Jurkat, Clone E6-1 (cell line): ENCODE results near the gene MED25.
"Not testable (repeated sequence)": the region's sequence is repeated elsewhere in the genome, so short reads cannot be mapped to it uniquely, and the experiment has no call there.

Source experiments
- DNase-seq: peaks from one replicate; pipeline ENCODE4 v3.0.0-alpha.2; 2011; ENCODE audit warnings: low read depth, low spot score
- H3K4me3 ChIP-seq: 2 replicates; pipeline ENCODE4 v1.5.1; 2011; ENCODE audit warnings: mild to moderate bottlenecking, low read length, control low read depth, moderate library complexity

Gene MED25

GRCh38 chr19:49811328-49811727, 6.8 kb upstream of the MED25 start:
- no peak for DNase-seq
- H3K4me3 ChIP-seq = no peak overlapping the region

DNA sequence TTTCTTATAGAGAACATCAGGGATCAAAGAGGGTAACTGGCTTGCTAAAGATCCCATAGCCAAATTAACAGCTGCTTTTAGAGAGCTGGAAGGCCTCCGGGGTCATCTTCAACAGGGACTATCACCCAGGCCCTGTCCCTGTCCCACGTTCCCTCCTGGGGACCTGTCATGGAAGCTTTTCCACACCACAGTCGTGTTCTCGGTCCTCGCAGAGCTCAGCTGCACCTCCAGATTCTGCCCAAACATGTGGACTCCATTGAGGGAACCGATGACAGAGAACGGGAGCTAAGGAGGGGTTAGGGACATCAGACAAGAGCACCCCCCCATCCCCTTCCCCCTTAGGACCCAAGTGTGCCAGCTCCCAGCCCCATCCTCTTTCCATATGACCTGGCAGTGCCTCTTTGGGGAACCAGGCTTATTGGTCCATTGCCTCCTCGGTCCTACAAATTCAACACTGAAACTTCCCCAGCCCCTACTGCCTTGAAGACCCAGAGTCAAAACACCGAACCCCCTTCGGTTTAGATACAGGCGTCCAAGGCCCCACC, 5.6 kb upstream of the MED25 start:
- H3K4me3 ChIP-seq = peak overlapping the region; percentile 89
- no peak for DNase-seq

DNA sequence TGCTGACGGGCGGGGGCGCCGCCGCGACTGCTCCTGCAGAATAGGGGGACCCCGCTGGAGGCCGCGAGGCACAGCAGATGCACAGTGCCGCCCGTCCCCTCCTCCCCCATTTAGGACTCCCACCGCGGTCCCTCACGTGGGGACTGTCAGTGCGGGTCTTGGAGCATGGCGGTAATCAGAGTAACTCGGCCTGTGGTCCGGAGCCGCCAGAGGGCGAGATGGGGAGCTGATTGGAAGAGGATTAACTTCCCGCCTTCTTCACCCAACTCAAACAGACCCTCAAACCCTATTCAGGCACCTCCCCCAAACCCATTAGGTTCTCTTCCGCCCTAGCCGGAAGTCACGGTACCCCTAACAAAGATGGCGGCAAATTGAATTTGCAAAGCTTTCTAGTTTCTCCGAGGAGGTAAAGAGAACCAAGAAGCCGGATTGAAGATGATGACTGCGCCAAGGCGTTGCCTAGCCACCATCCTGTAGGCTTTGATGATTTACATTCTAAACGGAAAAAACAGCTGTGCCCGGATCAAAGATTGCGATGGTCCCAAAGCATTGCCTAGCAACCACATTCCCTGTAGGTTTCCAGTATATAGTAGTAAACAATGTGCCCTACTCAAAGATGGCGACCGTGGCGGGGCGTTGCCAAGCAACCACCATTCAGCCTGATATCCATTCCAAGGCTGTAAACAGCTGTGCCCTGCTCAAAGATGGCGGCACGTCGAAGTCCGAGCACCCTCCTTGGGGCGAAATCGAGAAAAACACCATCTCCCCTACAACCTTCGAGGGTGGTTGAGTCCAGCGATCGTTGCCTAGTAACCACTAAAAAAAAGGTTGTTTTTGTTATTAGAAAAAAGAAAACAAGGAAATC, 4.9 kb upstream of the MED25 start, which contains the start of gene FUZ:
Gene FUZ, minus strand, starts transcription at position 296 of the 865 bp plus-strand sequence. Its CDS starts 186 bp downstream, at position 110.
- peak within 1 kb of the TSS; percentile 89 for H3K4me3 ChIP-seq
- DNase-seq = peak; percentile 98

GRCh38 chr19:49814010-49814409, 4.1 kb upstream of the MED25 start:
- DNase-seq = no peak
- peak overlapping the region; percentile 89 for H3K4me3 ChIP-seq

DNA sequence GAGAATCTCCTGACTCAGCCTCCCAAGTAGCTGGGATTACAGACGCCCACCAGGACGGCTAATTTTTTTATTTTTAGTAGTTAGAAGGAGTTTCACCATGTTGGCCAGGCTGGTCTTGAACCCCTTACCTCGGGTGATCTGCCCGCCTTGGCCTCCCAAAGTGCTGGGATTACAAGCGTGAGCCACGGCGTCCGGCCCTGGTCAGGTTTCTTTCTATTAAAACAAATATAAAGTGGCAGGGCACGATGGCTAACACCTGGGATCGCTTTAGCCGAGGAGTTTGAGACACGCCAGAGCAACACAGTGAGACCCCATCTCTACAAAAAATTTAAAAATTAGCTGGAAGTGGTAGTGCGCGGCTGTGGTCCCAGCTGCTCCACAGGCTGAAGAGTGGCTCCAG, 1.5 kb upstream of the MED25 start:
- no peak overlapping the region for H3K4me3 ChIP-seq
- no peak for DNase-seq

DNA sequence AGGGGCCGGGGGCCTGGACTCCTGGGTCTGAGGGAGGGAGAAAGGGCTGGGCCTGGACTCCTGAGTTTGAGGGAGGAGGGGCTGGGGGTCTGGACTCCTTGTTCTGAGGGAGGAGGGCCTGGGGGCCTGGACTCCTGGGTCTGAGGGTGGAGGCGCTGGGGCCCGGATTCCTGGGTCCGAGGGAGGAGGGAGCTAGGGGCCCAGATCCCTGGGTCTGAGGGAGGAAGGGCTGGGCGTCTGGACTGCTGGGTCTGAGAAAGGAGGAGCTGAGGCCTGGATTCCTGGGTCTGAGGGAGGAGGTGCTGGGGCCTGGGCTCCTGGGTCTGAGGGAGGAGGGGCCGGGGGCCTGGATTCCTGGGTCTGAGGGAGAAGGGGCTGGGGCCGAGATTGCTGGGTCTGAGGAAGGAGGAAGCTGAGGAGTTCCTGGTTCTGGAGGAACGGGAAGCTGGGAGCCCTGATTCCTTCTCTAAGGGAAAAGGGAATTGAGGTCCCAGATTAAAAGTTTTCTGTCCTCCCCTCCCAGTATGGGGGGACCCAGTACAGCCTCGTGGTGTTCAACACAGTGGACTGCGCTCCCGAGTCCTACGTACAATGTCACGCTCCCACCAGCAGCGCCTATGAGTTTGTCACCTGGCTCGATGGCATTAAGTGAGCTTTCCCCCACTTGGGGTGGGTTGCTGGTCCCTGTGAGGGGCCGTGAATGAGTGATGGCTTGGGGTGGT, 721 bp downstream of the MED25 start:
- peak overlapping the region; percentile 94 for H3K4me3 ChIP-seq
- no peak for DNase-seq

- DNase-seq = not testable (repeated sequence)
- peak overlapping the region; percentile 94; the same call in 1 of the 2 replicates for H3K4me3 ChIP-seq
Measured at GRCh38 chr19:49819452-49820115, 1.5 kb downstream of the MED25 start.

- no peak for DNase-seq
- no peak overlapping the region for H3K4me3 ChIP-seq
Measured at GRCh38 chr19:49820125-49820524, 2.0 kb downstream of the MED25 start.

GRCh38 chr19:49823472-49823871, 5.4 kb downstream of the MED25 start:
- no peak overlapping the region for H3K4me3 ChIP-seq
- no peak for DNase-seq

DNA sequence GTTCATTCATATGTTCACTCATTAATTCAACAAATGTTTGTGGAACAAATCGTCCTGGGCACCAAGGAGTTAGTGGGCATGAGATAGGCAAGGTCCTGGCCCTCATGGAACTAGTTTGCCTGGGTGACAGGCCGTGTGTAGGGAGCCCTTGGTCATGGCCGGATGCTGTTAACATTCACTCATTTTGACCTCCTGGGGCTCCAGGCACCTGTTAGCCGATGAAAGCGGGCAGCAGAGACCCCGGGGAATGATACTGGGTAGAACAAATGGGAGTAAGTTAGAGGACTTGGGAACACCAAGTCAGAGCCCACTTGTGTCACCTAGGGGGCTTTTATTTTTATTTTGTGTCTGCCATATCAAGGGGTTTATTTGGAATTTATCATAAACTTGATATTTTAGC, 6.6 kb downstream of the MED25 start:
- DNase-seq = no peak
- H3K4me3 ChIP-seq = no peak overlapping the region

- no peak overlapping the region for H3K4me3 ChIP-seq
- DNase-seq = no peak
Measured at GRCh38 chr19:49827034-49827433, 8.9 kb downstream of the MED25 start.

DNA sequence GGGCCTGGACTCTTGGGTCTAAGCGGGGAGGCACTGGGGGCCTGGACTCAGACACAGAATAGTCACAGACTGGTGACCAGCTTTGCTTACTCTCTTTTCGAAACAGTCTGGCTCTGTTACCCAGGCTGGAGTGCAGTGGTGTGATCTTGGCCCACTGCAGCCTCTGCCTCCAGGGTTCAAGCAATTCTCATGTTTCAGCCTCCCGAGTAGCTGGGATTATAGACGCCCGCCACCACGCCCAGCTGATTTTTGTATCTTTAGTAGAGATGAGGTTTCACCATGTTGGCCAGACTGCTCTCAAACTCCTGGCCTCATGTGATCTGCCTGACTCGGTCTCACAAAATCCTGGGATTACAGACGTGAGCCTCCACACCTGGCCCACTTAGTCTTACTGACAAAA, 11.1 kb downstream of the MED25 start:
- H3K4me3 ChIP-seq = no peak overlapping the region
- DNase-seq = no peak

DNA sequence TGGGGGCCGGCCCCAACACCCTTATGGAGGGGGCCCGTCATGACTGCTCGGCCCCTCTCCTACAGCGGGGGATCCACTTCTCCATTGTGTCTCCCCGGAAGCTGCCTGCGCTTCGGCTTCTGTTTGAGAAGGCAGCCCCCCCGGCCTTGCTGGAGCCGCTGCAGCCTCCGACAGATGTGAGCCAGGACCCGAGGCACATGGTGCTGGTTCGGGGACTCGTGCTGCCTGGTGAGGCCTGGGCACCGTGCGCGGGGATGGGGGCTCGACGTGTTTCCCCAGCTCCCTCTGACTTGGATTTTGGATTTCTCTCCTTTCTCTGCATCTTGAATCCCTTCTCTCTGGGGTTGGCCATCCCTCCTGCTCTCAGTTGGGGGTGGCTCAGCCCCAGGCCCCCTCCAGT, 11.6 kb downstream of the MED25 start:
- no peak overlapping the region for H3K4me3 ChIP-seq
- no peak for DNase-seq

DNA sequence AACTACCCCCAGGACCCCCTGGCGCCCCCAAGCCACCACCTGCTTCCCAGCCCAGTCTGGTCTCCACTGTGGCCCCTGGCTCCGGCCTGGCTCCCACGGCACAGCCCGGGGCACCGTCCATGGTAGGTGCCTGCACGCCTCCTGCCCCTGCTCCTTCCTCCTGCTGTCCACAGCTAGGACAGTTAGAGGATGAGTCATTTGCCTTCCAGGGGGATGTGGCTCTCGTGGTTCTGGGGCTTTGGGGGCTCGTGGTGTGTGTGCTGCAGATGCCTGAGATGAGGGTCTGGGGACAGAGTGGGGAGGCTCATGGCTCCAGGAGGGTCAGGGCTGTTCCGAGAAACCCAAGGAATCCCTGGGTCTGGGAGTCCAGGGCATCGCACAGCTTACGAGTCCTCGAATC, 12.7 kb downstream of the MED25 start:
- no peak overlapping the region for H3K4me3 ChIP-seq
- no peak for DNase-seq

GRCh38 chr19:49831592-49831991, 13.5 kb downstream of the MED25 start:
- no peak overlapping the region for H3K4me3 ChIP-seq
- DNase-seq = no peak

DNA sequence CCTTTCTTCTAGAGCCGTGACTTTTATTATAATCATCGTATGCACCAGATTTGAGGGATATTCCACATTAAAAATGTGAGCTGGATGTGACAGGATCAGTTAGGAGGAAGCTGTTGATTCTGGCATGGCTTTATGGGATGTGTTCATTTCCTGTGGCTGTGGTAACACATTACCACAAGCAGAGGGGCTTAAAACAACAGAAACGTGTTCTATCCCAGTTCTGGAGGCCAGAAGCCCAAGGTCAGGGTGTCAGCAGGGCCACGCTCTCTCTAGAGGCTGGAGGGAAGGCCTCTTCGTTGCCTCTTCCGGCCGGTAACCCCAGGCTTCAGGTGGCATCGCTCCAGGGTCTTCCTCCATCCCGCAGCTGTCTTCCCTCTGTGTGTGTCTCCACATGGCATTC, 14.5 kb downstream of the MED25 start:
- no peak overlapping the region for H3K4me3 ChIP-seq
- DNase-seq = peak; percentile 48

DNA sequence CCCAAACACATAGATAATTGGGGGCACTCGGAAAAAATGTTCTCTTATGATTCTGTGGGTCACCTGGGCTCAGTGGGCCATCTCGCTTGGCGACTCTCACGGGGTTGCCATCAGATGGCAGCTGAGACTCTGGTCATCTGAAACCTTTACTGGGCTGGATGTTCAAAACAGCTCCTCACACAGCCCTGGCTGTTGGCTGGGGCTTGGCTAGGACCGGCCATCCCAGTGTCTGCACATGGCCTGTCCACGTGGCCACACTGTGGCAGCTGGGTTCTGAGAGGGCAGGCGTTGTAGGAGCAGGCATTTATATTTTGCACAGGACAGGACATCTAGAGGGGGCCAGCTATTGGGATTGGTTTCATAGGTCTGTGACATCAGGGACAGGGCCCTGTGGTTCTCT, 15.5 kb downstream of the MED25 start:
- no peak for DNase-seq
- no peak overlapping the region for H3K4me3 ChIP-seq

GRCh38 chr19:49835562-49835961, 17.5 kb downstream of the MED25 start:
- no peak for DNase-seq
- no peak overlapping the region for H3K4me3 ChIP-seq

GRCh38 chr19:49836176-49837008, 18.3 kb downstream of the MED25 start:
- DNase-seq = no peak
- H3K4me3 ChIP-seq = no peak overlapping the region
